Neural progenitor cell (in vitro differentiated cells): ENCODE measurements around the gene CRELD2.

Experiments used
- EZH2 ChIP-seq: fragments of 200-600 bp; sonication (generic); IDR thresholded peaks from 2 replicates; pipeline ENCODE4 v1.6.1; 2017; ENCODE audit warnings: antibody characterized with exemption, mild to moderate bottlenecking, moderate library complexity
- EZH2phosphoT487 ChIP-seq: fragments of 200-600 bp; sonication (generic); IDR thresholded peaks from 2 replicates; pipeline ENCODE4 v1.6.1; 2017; ENCODE audit warnings: antibody characterized with exemption
- TF ChIP-seq, protein P1 (sequence below): fragments of 200-600 bp; sonication (generic); IDR thresholded peaks from 2 replicates; pipeline ENCODE4 v1.5.1; 2017; ENCODE audit warnings: antibody characterized with exemption, mild to moderate bottlenecking

- TF ChIP-seq, protein P1, sequence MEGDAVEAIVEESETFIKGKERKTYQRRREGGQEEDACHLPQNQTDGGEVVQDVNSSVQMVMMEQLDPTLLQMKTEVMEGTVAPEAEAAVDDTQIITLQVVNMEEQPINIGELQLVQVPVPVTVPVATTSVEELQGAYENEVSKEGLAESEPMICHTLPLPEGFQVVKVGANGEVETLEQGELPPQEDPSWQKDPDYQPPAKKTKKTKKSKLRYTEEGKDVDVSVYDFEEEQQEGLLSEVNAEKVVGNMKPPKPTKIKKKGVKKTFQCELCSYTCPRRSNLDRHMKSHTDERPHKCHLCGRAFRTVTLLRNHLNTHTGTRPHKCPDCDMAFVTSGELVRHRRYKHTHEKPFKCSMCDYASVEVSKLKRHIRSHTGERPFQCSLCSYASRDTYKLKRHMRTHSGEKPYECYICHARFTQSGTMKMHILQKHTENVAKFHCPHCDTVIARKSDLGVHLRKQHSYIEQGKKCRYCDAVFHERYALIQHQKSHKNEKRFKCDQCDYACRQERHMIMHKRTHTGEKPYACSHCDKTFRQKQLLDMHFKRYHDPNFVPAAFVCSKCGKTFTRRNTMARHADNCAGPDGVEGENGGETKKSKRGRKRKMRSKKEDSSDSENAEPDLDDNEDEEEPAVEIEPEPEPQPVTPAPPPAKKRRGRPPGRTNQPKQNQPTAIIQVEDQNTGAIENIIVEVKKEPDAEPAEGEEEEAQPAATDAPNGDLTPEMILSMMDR, result no peak
- no peak for TF ChIP-seq EZH2
- TF ChIP-seq EZH2phosphoT487, result no peak
Observed at GRCh38 chr22:49925525-49926128, 7.2 kb downstream of the CRELD2 start.
